ENCODE measurements around the gene ABCC1. TPM values are rescaled to one million over a fixed set of nuclear protein-coding genes. Genes with fewer than 3 reads are reported as not detected.

ABCC1 gene
- polyA plus RNA-seq, 1 of the 3 experiments (the other 2 are of a cell fraction) = 23.7 TPM

GRCh38 chr16:15950161-15950854 lies 892 bp downstream of the ABCC1 start:
- CTCF ChIA-PET = interaction anchor here (0.9 to 1.3 kb wide), 3 partner anchors 8 to 72 kb away, joined by 3 to 5 read pairs (median 5); no protein-coding TSS in a partner anchor

DNA sequence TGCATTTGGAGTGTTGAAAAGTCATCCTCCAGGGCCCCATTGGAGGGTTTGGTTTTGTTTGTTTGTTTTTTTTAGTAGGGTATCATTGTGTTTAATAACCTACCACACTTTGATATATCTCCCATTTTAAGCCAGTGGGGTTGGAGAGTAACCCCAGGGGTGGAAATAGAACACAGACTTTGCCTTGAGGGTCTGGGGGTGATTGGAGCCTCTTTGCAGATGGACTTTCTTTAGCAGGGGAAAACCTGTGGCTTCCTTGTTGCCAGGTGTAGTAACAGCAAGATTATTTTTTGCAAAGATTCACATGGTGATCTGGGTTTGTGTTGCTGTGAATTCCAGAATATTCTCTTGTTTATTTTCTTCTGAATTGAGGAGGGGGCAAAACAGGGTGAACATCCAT lies 1.5 kb downstream of the ABCC1 start:
- Histone ChIP-seq H4K20me1 (ENCODE audit: insufficient read depth) (peaks cover 38% of the 10 kb centered on the region), H3K4me2 (peak overlapping the region; percentile 82), H3K27ac (ENCODE audit: low read depth in 2 of 2, low read length in 1 of 2) (peak overlapping the region; percentile 47 to 52), H3K4me1 (ENCODE audit: control insufficient read depth in 1 of 2, insufficient read depth in 2 of 2, low read depth in 1 of 2, low read length in 1 of 2) (peaks cover 11 to 22% of the 10 kb centered on the region in 2 experiments; a peak in 3 of 4 replicates), H3K4me3 (ENCODE audit: low read depth in 2 of 2, low read length in 1 of 2) (peak overlapping the region; percentile 74 to 81), H3K36me3 (replicated peaks in 1 of 2; ENCODE audit: control insufficient read depth in 1 of 2, insufficient read depth in 2 of 2, low read length in 1 of 2) (no peaks in the 10 kb centered on the region), H3K9me2 (no peaks in the 10 kb centered on the region), H2AFZ (ENCODE audit: low read depth) (peak overlapping the region; percentile 9), H3K27me3 (ENCODE audit: insufficient read depth) (no peaks in the 10 kb centered on the region), H3F3A (replicated peaks; ENCODE audit: insufficient read depth) (peaks cover 17% of the 10 kb centered on the region), H3K79me2 (ENCODE audit: insufficient read depth) (peaks cover 62% of the 10 kb centered on the region), H3K9me3 (no peaks in the 10 kb centered on the region), H3K9ac (peak overlapping the region; percentile 91)
- DNase-seq = peak; percentile 31
- CTCF ChIA-PET = interaction anchor here (0.9 to 1.3 kb wide), 2 partner anchors 8 to 19 kb away, joined by 5 read pairs; no protein-coding TSS in a partner anchor
- POLR2A ChIA-PET = no interaction called here
- TF ChIP-seq EP300 (IDR thresholded peaks at IDR 0.05; ENCODE audit: borderline replicate concordance in 1 of 2, low read depth in 1 of 2, low read length in 1 of 2) (no peak), EZH2phosphoT487 (IDR thresholded peaks at IDR 0.05; ENCODE audit: borderline replicate concordance, low read depth) (no peak), POLR2AphosphoS5 (IDR thresholded peaks at IDR 0.05; ENCODE audit: low read depth, low read length) (no peak), TCF12 (IDR thresholded peaks at IDR 0.05) (no peak), MAX (IDR thresholded peaks at IDR 0.05; ENCODE audit: low read depth) (no peak), REST (IDR thresholded peaks at IDR 0.05; ENCODE audit: low read depth, low read length) (no peak), NFIC (IDR thresholded peaks at IDR 0.05; ENCODE audit: borderline replicate concordance) (no peak), FOSL2 (IDR thresholded peaks at IDR 0.05; ENCODE audit: borderline replicate concordance, low read depth) (no peak), CHD2 (IDR thresholded peaks at IDR 0.05; ENCODE audit: low read length, partially characterized antibody) (no peak), ELF1 (IDR thresholded peaks at IDR 0.05) (no peak), SIN3A (IDR thresholded peaks at IDR 0.05; ENCODE audit: borderline replicate concordance, low read depth, low read length) (no peak), RXRA (IDR thresholded peaks at IDR 0.05; ENCODE audit: borderline replicate concordance, low read depth) (no peak), NRF1 (IDR thresholded peaks at IDR 0.05; ENCODE audit: low read depth, low read length) (no peak), TEAD4 (IDR thresholded peaks at IDR 0.05; ENCODE audit: borderline replicate concordance, insufficient read depth) (no peak), YY1 (IDR thresholded peaks at IDR 0.05; ENCODE audit: low read depth) (no peak), IRF3 (IDR thresholded peaks at IDR 0.05; ENCODE audit: low read depth, low read length) (no peak)
- TF ChIP-seq, protein P1, sequence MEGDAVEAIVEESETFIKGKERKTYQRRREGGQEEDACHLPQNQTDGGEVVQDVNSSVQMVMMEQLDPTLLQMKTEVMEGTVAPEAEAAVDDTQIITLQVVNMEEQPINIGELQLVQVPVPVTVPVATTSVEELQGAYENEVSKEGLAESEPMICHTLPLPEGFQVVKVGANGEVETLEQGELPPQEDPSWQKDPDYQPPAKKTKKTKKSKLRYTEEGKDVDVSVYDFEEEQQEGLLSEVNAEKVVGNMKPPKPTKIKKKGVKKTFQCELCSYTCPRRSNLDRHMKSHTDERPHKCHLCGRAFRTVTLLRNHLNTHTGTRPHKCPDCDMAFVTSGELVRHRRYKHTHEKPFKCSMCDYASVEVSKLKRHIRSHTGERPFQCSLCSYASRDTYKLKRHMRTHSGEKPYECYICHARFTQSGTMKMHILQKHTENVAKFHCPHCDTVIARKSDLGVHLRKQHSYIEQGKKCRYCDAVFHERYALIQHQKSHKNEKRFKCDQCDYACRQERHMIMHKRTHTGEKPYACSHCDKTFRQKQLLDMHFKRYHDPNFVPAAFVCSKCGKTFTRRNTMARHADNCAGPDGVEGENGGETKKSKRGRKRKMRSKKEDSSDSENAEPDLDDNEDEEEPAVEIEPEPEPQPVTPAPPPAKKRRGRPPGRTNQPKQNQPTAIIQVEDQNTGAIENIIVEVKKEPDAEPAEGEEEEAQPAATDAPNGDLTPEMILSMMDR (IDR thresholded peaks at IDR 0.05) = no peak

More at GRCh38 chr16:15950161-15950854, 892 bp downstream of the ABCC1 start:
- H3K79me2 ChIP-seq (ENCODE audit: insufficient read depth) = peaks cover 57% of the 10 kb centered on the region
- peaks cover 11 to 24% of the 10 kb centered on the region in 2 experiments; a peak in 3 of 4 replicates for H3K4me1 ChIP-seq (ENCODE audit: control insufficient read depth in 1 of 2, insufficient read depth in 2 of 2, low read depth in 1 of 2, low read length in 1 of 2)
- H3F3A ChIP-seq (replicated peaks; ENCODE audit: insufficient read depth) = peaks cover 17% of the 10 kb centered on the region
- H3K9me2 ChIP-seq = no peaks in the 10 kb centered on the region
- POLR2A ChIA-PET = no interaction called here
- H3K9me3 ChIP-seq = no peaks in the 10 kb centered on the region
- peak overlapping the region; percentile 74 to 81 for H3K4me3 ChIP-seq (ENCODE audit: low read depth in 2 of 2, low read length in 1 of 2)
- H3K27ac ChIP-seq (ENCODE audit: low read depth in 2 of 2, low read length in 1 of 2) = peak overlapping the region; percentile 47 to 52
- peak overlapping the region; percentile 82 for H3K4me2 ChIP-seq
- H3K9ac ChIP-seq = peak overlapping the region; percentile 91
- peak overlapping the region; percentile 58 for H2AFZ ChIP-seq (ENCODE audit: low read depth)
- DNase-seq = peak; percentile 68
- H3K27me3 ChIP-seq (ENCODE audit: insufficient read depth) = no peaks in the 10 kb centered on the region
- H4K20me1 ChIP-seq (ENCODE audit: insufficient read depth) = peaks cover 38% of the 10 kb centered on the region
- no peak for TF ChIP-seq MEF2A (IDR thresholded peaks at IDR 0.05; ENCODE audit: borderline replicate concordance, low read depth)
- no peak for TF ChIP-seq FOSL2 (IDR thresholded peaks at IDR 0.05; ENCODE audit: borderline replicate concordance, low read depth)
- no peak for TF ChIP-seq YY1 (IDR thresholded peaks at IDR 0.05; ENCODE audit: low read depth)
- TF ChIP-seq MXI1 (IDR thresholded peaks at IDR 0.05; ENCODE audit: low read depth, low read length) = peak; percentile 95
- TF ChIP-seq MAX (IDR thresholded peaks at IDR 0.05; ENCODE audit: low read depth) = peak; percentile 85
- TF ChIP-seq SIN3A (IDR thresholded peaks at IDR 0.05; ENCODE audit: borderline replicate concordance, low read depth, low read length) = peak; percentile 47; the same call in 1 of the 2 replicates
- no peaks in the 10 kb centered on the region for H3K36me3 ChIP-seq (replicated peaks in 1 of 2; ENCODE audit: control insufficient read depth in 1 of 2, insufficient read depth in 2 of 2, low read length in 1 of 2)
- WGBS (ENCODE audit: low lambda C conversion rate) = 1% methylated on average over 18 of the region's 18 CpGs

Measured in SK-N-SH (cell line).